Keratinocyte (primary cell): Measurements from ENCODE around the gene PLP1.
"Not testable (repeated sequence)": the region's sequence is repeated elsewhere in the genome, so short reads cannot be mapped to it uniquely, and the experiment has no call there.

ENCODE experiments used
- EZH2 ChIP-seq: IDR thresholded peaks from one replicate; pipeline ENCODE4 v1.6.1; 2012; ENCODE audit warnings: inconsistent platforms, mild to moderate bottlenecking, low read length, moderate library complexity
- TF ChIP-seq, protein P1 (sequence below), 3 experiments: IDR thresholded peaks in 1 of 3; conservative IDR thresholded peaks in 1 of 3; optimal IDR thresholded peaks in 1 of 3; 2 replicates in 2 of 3; 3 replicates in 1 of 3; pipeline versions ENCODE3 to v1.5.1; 2011; ENCODE audit warnings: low read length in 3 of 3, mild to moderate bottlenecking in 3 of 3, moderate library complexity in 2 of 3, control low read depth in 1 of 3, inconsistent platforms in 1 of 3; ENCODE audit not compliant: insufficient read depth in 2 of 3; ENCODE audit errors: extremely low read depth in 1 of 3

DNA sequence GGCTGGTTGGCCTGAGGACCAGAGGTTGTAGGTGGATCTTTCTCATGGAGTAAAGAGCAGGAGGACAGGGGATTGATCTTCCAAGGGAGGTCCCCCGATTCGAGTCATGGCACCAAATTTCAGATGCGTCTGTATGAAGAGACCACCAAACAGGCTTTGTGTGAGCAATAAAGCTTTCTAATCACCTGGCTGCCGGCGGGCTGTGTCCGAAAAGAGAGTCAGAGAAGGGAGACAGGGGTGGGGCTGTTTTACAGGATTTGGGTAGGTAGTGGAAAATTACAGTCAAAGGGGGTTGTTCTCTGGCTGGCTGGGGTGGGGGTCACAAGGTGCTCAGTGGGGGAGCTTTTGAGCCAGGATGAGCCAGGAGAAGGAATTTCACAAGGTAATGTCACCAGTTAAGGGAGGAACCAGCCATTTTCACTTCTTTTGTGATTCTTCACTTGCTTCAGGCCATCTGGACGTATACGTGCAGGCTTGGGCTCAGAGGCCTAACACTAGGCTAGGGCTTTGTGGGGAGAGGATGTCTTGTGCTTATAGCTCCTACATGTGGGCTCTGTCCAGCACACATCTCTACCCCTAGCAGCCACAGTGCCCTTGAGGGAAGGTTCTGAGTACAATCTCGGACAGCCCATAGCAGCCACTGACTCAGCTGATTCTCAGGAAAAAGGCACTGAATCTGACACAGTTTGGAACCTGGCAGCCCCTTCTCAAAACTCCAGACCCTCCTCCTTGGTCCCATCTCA is 9.7 kb upstream of the PLP1 start:
- TF ChIP-seq, protein P1, sequence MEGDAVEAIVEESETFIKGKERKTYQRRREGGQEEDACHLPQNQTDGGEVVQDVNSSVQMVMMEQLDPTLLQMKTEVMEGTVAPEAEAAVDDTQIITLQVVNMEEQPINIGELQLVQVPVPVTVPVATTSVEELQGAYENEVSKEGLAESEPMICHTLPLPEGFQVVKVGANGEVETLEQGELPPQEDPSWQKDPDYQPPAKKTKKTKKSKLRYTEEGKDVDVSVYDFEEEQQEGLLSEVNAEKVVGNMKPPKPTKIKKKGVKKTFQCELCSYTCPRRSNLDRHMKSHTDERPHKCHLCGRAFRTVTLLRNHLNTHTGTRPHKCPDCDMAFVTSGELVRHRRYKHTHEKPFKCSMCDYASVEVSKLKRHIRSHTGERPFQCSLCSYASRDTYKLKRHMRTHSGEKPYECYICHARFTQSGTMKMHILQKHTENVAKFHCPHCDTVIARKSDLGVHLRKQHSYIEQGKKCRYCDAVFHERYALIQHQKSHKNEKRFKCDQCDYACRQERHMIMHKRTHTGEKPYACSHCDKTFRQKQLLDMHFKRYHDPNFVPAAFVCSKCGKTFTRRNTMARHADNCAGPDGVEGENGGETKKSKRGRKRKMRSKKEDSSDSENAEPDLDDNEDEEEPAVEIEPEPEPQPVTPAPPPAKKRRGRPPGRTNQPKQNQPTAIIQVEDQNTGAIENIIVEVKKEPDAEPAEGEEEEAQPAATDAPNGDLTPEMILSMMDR (optimal IDR thresholded peaks at IDR 0.05 in 1 of 3, IDR thresholded peaks at IDR 0.05 in 1 of 3, conservative IDR thresholded peaks at IDR 0.05 in 1 of 3; ENCODE audit: extremely low read depth in 1 of 3, insufficient read depth in 2 of 3, low read length in 3 of 3): not testable (repeated sequence)
- not testable (repeated sequence) for TF ChIP-seq EZH2
